HuH-7.5 (cell line): Measurements from ENCODE around the gene TBCK.
"Not testable (repeated sequence)": the region's sequence is repeated elsewhere in the genome, so short reads cannot be mapped to it uniquely, and the experiment has no call there.

ENCODE experiments used
- DNase-seq: peaks from one replicate; pipeline ENCODE4 v3.0.0; 2011; ENCODE audit warnings: low spot score

TBCK gene

GRCh38 chr4:106111778-106112469 lies 204.1 kb downstream of the TBCK start:
- not testable (repeated sequence) for DNase-seq

- DNase-seq = no peak
Measured at GRCh38 chr4:106109929-106110328, 206.1 kb downstream of the TBCK start.

- no peak for DNase-seq
Measured at GRCh38 chr4:106105697-106106096, 210.3 kb downstream of the TBCK start.

- DNase-seq = no peak
Measured at GRCh38 chr4:106104276-106104675, 211.7 kb downstream of the TBCK start.

GRCh38 chr4:106096454-106096853 lies 219.6 kb downstream of the TBCK start:
- no peak for DNase-seq

GRCh38 chr4:106095408-106095807 lies 220.6 kb downstream of the TBCK start:
- DNase-seq = no peak

- no peak for DNase-seq
Measured at GRCh38 chr4:106092361-106093040, 223.5 kb downstream of the TBCK start.

- no peak for DNase-seq
Measured at GRCh38 chr4:106090826-106091225, 225.2 kb downstream of the TBCK start.

GRCh38 chr4:106083065-106083464 lies 232.9 kb downstream of the TBCK start:
- DNase-seq = no peak

GRCh38 chr4:106080376-106080775 lies 235.6 kb downstream of the TBCK start:
- DNase-seq = no peak

- DNase-seq = no peak
Measured at GRCh38 chr4:106079616-106080015, 236.4 kb downstream of the TBCK start.

- DNase-seq = no peak
Measured at GRCh38 chr4:106065018-106065417, 251.0 kb downstream of the TBCK start.

- no peak for DNase-seq
Measured at GRCh38 chr4:106063009-106063408, 253.0 kb downstream of the TBCK start.

GRCh38 chr4:106062452-106062875 lies 253.5 kb downstream of the TBCK start:
- DNase-seq = no peak

GRCh38 chr4:106058921-106059320 lies 257.1 kb downstream of the TBCK start:
- no peak for DNase-seq

- DNase-seq = no peak
Measured at GRCh38 chr4:106056914-106057313, 259.1 kb downstream of the TBCK start.

- no peak for DNase-seq
Measured at GRCh38 chr4:106051514-106051913, 264.5 kb downstream of the TBCK start.

GRCh38 chr4:106049490-106049889 lies 266.5 kb downstream of the TBCK start:
- no peak for DNase-seq

GRCh38 chr4:106048250-106048971 lies 267.6 kb downstream of the TBCK start:
- no peak for DNase-seq

GRCh38 chr4:106046083-106046482 lies 269.9 kb downstream of the TBCK start:
- DNase-seq = no peak

GRCh38 chr4:106041294-106042002 lies 274.6 kb downstream of the TBCK start:
- DNase-seq = no peak

GRCh38 chr4:106039796-106040195 lies 276.2 kb downstream of the TBCK start:
- DNase-seq = no peak
